MV-4-11 (cell line): ENCODE data around the gene MSRB3.
A peak's percentile ranks its signal among the peaks of the same experiment; 100 is the strongest.

Experiments
- DNase-seq: peaks from one replicate; lab custom pipeline; 2025; lab: John Stamatoyannopoulos, UW

MSRB3 gene

DNA sequence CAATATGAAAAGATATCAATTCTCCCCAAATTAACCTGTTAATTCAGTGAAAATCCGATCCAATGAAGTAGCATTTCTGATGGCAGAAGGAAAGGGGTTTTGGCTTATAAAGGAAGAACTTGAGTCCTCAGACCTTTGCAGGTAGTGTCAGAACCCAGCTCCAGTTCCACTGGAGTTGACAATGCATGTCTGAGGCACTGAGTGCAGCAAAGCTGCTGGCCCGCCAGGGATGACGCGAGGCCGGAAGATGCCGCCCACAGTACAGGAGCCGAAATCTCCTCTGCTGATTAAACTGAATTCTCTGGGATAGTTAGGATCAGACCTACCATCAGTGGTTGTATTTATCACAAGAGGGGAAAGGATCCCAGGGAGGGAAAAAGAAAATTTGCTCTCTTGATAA lies 220.7 kb downstream of the MSRB3 start:
- no peak for DNase-seq

DNA sequence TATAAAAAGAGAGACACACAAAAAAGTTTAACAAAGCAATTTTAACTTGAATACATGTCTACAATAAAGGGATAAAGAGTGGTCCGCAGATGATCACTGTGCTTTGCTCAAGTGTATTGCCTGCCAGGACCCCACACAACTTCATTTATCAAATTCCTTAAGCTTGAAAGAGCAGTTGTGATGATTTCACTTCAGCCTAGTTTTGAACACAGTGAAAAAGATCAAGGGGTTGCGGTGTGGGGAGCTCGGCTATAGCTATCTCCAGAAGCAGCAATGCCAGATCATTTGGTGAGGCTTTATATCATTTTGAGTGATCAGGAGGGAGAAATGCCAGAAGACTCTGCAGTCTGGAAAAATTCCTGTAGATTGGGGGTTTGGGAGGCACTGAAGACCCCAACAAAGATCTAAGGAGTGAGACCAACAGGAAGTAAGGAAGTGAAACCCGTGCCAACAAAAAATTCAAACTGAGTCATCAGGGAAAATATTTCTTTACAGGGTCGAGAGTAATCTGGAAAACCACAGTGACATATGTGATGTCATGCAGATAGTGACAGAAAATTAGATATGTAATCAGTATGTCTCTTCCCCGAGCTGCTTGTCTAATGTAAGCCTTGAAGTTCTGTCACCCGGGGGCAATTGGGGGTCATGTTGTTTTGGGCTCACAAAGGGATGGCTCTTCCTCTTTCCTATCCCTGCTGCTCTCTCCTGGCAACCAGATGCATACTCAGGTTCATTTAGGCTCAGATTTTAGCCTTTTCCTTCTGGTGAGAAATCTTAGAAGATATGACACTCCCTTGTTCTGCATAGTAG lies 221.8 kb downstream of the MSRB3 start:
- peak; percentile 50 for DNase-seq

DNA sequence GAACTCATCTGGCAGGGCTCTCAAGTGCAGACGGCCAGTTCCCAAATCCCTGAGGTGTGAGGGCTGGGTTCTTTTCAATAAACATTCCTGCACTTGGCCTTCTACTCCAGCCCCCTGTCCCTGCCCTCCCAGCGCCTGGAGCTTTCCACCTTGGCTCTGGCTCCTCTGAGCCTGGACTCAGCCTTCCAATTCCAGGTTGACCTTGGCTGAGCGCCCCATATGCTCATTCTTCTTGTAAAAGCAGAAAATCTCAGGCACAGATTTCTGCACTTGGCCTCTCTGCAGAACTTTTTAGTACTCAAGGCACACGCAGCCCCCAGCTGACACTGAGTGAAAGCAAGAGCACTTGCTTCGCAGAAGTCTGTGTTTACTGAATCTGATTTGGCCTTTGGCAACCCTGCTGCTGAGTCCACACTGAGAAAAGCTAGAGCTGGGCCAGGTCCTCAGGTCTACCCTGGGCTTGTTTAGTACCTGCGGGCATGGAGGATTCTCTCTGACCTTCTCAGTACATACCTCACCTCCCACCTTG lies 222.7 kb downstream of the MSRB3 start:
- DNase-seq, result no peak

DNA sequence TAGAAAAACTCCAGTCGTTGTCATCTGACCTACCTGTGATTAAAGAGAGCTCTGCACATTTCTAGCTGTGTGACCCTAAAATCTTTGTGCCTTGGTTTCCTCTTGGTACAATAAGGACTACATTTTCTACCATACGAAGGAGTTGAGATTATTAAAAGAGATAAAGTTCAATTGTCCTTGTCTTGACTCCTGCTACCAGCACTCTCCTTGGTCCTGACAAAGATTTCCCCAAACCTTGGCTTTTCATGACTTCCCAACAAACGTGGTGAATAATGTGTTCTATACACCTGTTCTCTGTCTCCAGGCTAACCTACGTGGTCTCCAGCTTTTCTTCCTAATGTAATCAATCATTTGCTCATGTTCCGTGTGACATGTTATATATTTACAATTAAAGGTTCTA lies 223.5 kb downstream of the MSRB3 start:
- DNase-seq, result no peak

DNA sequence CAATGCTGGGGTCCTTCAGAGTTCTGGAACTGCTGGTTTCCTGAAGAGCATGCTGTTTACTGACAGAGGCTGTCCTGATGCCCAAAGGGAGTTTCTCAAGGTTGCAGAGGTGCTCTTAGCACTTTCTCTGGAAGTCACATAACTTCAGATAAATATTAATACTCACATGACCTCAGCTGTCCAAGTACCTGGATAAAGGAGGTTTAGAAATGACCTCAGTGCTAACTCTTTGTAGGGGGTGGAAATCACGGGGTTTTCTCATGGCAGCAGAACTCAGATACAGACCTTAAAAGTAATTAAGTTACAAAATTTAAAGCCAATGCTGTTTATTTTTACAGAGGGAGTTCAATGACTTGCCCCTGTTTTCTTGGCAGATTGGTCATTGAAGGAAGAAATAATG lies 225.9 kb downstream of the MSRB3 start:
- no peak for DNase-seq

DNA sequence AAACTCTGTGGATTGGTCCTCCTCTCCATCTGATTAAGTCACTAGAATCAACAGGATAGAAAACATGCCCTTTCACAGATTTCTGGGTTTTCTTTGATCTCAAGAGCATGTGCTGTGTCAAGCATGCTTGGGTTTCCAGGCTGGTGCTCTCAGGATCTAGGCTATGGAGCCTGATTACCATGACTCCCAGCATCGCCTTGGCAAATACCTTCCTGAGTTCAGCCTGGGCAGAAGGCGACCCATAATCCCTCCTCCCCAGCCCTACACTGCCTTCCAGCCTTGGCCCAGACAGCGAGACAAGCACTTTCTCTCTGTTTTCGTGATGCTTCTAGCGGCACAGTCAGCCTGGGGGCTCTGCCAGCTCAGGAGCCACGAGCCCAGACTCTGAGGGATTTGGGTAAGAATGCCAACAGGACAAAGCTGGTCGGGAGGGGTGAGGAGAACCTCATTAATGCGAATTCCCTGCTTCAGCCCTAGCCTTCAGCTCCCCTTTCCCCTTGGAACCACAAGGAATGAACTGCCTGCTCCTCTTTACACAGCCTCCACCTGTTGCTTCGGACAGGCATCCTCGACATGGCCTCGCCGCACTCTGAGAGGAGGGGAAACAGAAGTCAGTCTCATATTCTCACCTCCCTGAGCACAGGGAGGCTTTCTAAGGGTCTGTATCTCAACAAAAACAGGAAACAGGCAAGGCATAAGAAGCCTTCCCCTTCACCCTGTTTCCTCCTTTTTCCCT lies 227.1 kb downstream of the MSRB3 start:
- DNase-seq, result no peak

DNA sequence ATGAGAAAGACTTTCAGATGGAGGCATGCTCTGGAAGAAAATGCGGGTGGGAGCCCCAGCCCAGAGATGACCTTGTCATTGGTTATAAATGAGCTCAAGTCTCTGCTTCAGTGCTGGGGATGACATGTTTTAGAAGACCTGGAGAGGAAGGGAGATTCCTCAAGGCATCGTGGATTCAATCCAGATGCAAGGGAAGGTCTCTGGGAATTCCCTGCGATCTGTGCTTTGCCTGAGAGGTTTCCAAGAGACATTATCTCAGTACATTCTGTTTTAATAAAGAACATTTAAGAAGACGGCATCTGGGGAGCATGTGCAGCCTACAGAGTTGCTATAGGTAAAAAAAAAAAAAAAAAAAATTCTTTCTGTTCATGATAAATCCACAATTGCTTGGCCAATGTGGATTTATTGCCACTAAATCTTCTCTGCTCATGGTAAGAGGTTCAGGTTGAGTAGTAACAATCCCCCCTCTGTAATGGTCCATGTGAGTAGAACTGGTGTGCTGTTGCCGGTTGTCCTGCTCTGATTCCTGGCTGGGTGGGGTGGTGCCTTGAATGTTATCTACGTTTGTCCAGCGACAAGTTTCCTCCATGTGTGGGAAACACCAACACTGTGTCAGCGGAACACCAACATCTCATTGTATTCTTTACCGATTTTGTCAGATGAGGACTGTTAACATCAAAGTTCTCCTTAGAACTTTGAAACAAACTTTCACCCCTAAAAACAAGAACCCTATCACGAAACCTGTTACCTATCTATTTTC lies 230.0 kb downstream of the MSRB3 start:
- DNase-seq, result no peak

DNA sequence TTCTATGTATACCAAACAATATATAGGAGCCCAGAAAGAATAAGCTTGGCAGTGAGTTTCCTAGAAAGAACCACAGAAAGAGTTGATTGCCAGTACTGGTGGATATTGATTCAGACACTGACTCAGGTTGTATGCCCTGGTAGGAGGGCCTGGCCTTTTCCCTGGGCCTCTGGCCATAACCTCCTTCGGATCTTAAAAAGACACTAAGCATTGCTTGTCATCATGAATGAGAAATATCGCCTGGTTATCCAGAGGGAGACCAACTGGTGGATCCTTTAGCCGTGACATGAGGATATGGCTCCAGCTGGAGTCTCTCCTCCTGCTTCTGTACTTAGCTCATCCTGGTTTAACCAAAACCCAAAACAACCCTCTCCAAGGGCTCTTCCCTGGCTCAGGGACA lies 231.5 kb downstream of the MSRB3 start:
- no peak for DNase-seq

- DNase-seq, result no peak
Measured at GRCh38 chr12:65510584-65511050, 232.1 kb downstream of the MSRB3 start.

- no peak for DNase-seq
Measured at GRCh38 chr12:65511134-65511834, 232.8 kb downstream of the MSRB3 start.

- DNase-seq, result no peak
Measured at GRCh38 chr12:65511912-65512311, 233.4 kb downstream of the MSRB3 start.
